OCI-LY1 (cell line): ENCODE results near the gene CYTH2.

ENCODE experiments used
- H2AFZ ChIP-seq: fragments of 200-600 bp; sonication (generic), shearing (Covaris generic); 2 replicates; pipeline ENCODE4 v1.6.0; 2014; ENCODE audit warnings: antibody characterized with exemption, mild to moderate bottlenecking, low read length
- H3F3A ChIP-seq: fragments of 200-600 bp; sonication (generic), shearing (Covaris generic); 2 replicates; pipeline ENCODE4 v1.6.0; 2014; ENCODE audit warnings: mild to moderate bottlenecking, antibody characterized with exemption, low read length, moderate library complexity; ENCODE audit not compliant: insufficient read depth
- H3K27ac ChIP-seq: fragments of 200-600 bp; sonication (generic); 2 replicates; pipeline ENCODE4 v1.5.1; 2014; ENCODE audit warnings: low read length, mixed run types, mild to moderate bottlenecking, low read depth; ENCODE audit not compliant: poor library complexity, severe bottlenecking
- H3K27me3 ChIP-seq: fragments of 200-600 bp; sonication (generic); 2 replicates; pipeline ENCODE4 v1.6.0; 2014; ENCODE audit warnings: antibody characterized with exemption, mild to moderate bottlenecking, low read length, moderate library complexity; ENCODE audit not compliant: insufficient read depth
- H3K36me3 ChIP-seq: fragments of 200-600 bp; sonication (generic); 2 replicates; pipeline ENCODE4 v1.6.1; 2014; ENCODE audit warnings: mild to moderate bottlenecking, antibody characterized with exemption, low read length, moderate library complexity, mixed read lengths; ENCODE audit not compliant: insufficient read depth
- H3K4me1 ChIP-seq: fragments of 200-600 bp; sonication (generic); 2 replicates; pipeline ENCODE4 v1.5.1; 2014; ENCODE audit warnings: mild to moderate bottlenecking, low read length, moderate library complexity; ENCODE audit not compliant: insufficient read depth, severe bottlenecking
- H3K4me2 ChIP-seq: fragments of 200-600 bp; sonication (generic), shearing (Covaris generic); 2 replicates; pipeline ENCODE4 v1.6.1; 2014; ENCODE audit warnings: low read length
- H3K4me3 ChIP-seq: fragments of 200-600 bp; sonication (generic); 2 replicates; pipeline ENCODE4 v1.5.1; 2014; ENCODE audit warnings: low read length, low read depth, mild to moderate bottlenecking, mixed read lengths; ENCODE audit not compliant: poor library complexity, severe bottlenecking
- H3K79me2 ChIP-seq: fragments of 200-600 bp; shearing (Covaris generic); 2 replicates; pipeline ENCODE4 v1.6.1; 2016; ENCODE audit warnings: mixed run types, low read length, mixed read lengths; ENCODE audit not compliant: insufficient read depth
- H3K9ac ChIP-seq: fragments of 200-600 bp; sonication (generic), shearing (Covaris generic); 2 replicates; pipeline ENCODE4 v1.6.1; 2014; ENCODE audit warnings: mild to moderate bottlenecking, low read length, mixed read lengths
- H3K9me2 ChIP-seq: fragments of 200-600 bp; sonication (generic), shearing (Covaris generic); 2 replicates; pipeline ENCODE4 v1.6.1; 2014; ENCODE audit warnings: low read depth, mild to moderate bottlenecking, low read length, mixed read lengths
- H3K9me3 ChIP-seq: fragments of 200-600 bp; shearing (Covaris generic); 2 replicates; pipeline ENCODE4 v1.6.1; 2014; ENCODE audit warnings: low read length, mixed read lengths
- H4K20me1 ChIP-seq: fragments of 200-600 bp; sonication (generic), shearing (Covaris generic); 2 replicates; pipeline ENCODE4 v1.6.0; 2016; ENCODE audit warnings: mild to moderate bottlenecking, low read length; ENCODE audit not compliant: insufficient read depth
- CTCF ChIP-seq: fragments of 200-600 bp; sonication (generic), shearing (Covaris generic); IDR thresholded peaks from 2 replicates; pipeline ENCODE4 v1.5.1; 2017; ENCODE audit warnings: mild to moderate bottlenecking, antibody characterized with exemption, low read length, moderate library complexity, mixed read lengths
- EZH2 ChIP-seq: fragments of 200-600 bp; sonication (generic), shearing (Covaris generic); IDR thresholded peaks from 2 replicates; pipeline ENCODE4 v1.8.0; 2017; ENCODE audit warnings: borderline replicate concordance, mixed run types, mild to moderate bottlenecking, antibody characterized with exemption, low read length, moderate library complexity, mixed read lengths

Gene CYTH2, protein sequence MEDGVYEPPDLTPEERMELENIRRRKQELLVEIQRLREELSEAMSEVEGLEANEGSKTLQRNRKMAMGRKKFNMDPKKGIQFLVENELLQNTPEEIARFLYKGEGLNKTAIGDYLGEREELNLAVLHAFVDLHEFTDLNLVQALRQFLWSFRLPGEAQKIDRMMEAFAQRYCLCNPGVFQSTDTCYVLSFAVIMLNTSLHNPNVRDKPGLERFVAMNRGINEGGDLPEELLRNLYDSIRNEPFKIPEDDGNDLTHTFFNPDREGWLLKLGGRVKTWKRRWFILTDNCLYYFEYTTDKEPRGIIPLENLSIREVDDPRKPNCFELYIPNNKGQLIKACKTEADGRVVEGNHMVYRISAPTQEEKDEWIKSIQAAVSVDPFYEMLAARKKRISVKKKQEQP

GRCh38 chr19:48469289-48469881, at the start of gene CYTH2:
CYTH2 (plus strand) TSS chr19:48469369; CDS start chr19:48469508, 139 bp downstream.
- Histone ChIP-seq H3K4me3 (peak within 1 kb of the TSS; percentile 80), H3K27me3 (no peaks in the 10 kb centered on the region), H3K9me2 (no peaks in the 10 kb centered on the region), H3K79me2 (no peaks in the 10 kb centered on the region), H3K27ac (peak within 1 kb of the TSS; percentile 66), H3K9ac (peak within 1 kb of the TSS; percentile 84), H2AFZ (no peak within 1 kb of the TSS; the same call in 1 of the 2 replicates), H3K36me3 (peaks cover 32% of the 10 kb centered on the region; the same call in 1 of the 2 replicates), H3F3A (no peaks in the 10 kb centered on the region), H4K20me1 (no peaks in the 10 kb centered on the region), H3K4me2 (peak within 1 kb of the TSS; percentile 66), H3K9me3 (no peaks in the 10 kb centered on the region), H3K4me1 (peaks cover 12% of the 10 kb centered on the region)
- TF ChIP-seq CTCF (no peak), EZH2 (no peak)

DNA sequence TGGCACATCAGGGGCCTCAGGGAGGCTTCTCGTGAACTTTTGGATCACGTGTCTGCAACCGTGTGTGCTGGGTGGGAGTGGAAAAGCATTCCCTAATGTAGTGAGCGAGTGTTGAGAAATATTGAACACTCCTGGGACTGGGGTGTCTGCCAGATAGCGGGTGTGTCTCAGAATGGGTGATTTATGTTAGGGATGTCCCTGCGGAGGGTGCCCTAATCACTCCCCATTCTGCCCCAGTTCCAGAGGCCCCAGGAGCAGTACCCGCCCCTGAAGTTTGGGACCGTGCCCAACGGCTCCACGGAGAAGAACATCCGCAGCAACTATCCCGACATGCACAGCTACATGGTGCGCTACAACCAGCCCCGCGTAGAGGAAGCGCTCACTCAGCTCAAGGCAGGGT, 47.6 kb upstream of the CYTH2 start:
- H3K9ac ChIP-seq: no peak overlapping the region
- no peaks in the 10 kb centered on the region for H3K79me2 ChIP-seq
- no peak overlapping the region for H3K4me3 ChIP-seq
- no peak overlapping the region for H3K4me2 ChIP-seq
- no peaks in the 10 kb centered on the region for H3K36me3 ChIP-seq
- peaks cover 12% of the 10 kb centered on the region for H3K4me1 ChIP-seq
- no peaks in the 10 kb centered on the region for H3F3A ChIP-seq
- TF ChIP-seq EZH2: no peak
- TF ChIP-seq CTCF: no peak
- H3K27me3 ChIP-seq: no peaks in the 10 kb centered on the region
- no peak overlapping the region for H2AFZ ChIP-seq
- no peaks in the 10 kb centered on the region for H3K9me3 ChIP-seq
- H4K20me1 ChIP-seq: no peaks in the 10 kb centered on the region
- no peaks in the 10 kb centered on the region for H3K9me2 ChIP-seq
- H3K27ac ChIP-seq: no peak overlapping the region

- no peaks in the 10 kb centered on the region for H4K20me1 ChIP-seq
- peaks cover 7% of the 10 kb centered on the region for H3K4me1 ChIP-seq
- no peaks in the 10 kb centered on the region for H3K9me3 ChIP-seq
- no peaks in the 10 kb centered on the region for H3F3A ChIP-seq
- H2AFZ ChIP-seq: no peak overlapping the region
- no peaks in the 10 kb centered on the region for H3K27me3 ChIP-seq
- TF ChIP-seq EZH2 (no peak), CTCF (no peak)
- H3K4me3 ChIP-seq: no peak overlapping the region
- H3K9ac ChIP-seq: no peak overlapping the region
- H3K27ac ChIP-seq: peak overlapping the region; percentile 2
- H3K9me2 ChIP-seq: no peaks in the 10 kb centered on the region
- peak overlapping the region; percentile 4; the same call in 1 of the 2 replicates for H3K4me2 ChIP-seq
- no peaks in the 10 kb centered on the region for H3K79me2 ChIP-seq
- no peaks in the 10 kb centered on the region for H3K36me3 ChIP-seq
Observed at GRCh38 chr19:48424694-48425219, 44.4 kb upstream of the CYTH2 start.
